H1 (cell line): ENCODE data around the gene LRRC4. TPM values are rescaled to one million over a fixed set of nuclear protein-coding genes. Genes with fewer than 3 reads are reported as not detected.

Source experiments
- JUN ChIP-seq: IDR thresholded peaks from 2 replicates; pipeline ENCODE4 v1.6.1; 2011; ENCODE audit warnings: low read depth, mild to moderate bottlenecking, improper control_type of control experiment, low read length
- JUND ChIP-seq: IDR thresholded peaks from 2 replicates; pipeline ENCODE4 v1.6.1; 2011; ENCODE audit warnings: mild to moderate bottlenecking, improper control_type of control experiment, low read length
- MAX ChIP-seq: IDR thresholded peaks from 2 replicates; pipeline ENCODE4 v1.6.1; 2012; ENCODE audit warnings: inconsistent platforms
- RBBP5 ChIP-seq: IDR thresholded peaks from 2 replicates; pipeline ENCODE4 v1.7.1; 2012; ENCODE audit warnings: low read depth, mild to moderate bottlenecking, inconsistent platforms, low read length, moderate library complexity, borderline replicate concordance
- polyA plus RNA-seq, 7 experiments: library from polyadenylated mRNA; depleted of rRNA in 3 of 7; stranded (reverse) in 5 of 7; unstranded in 2 of 7; fragments of >200 nt in 5 of 7; fragments of 200-250 nt in 2 of 7; gene quantifications; 1 replicate in 5 of 7; 2 replicates in 1 of 7; 4 replicates in 1 of 7; pipeline versions ENCODE4 v1.2.1 to v1.2.3, GENCODE V29; 2011 to 2013; ENCODE audit warnings: missing spikeins in 2 of 7, mixed read lengths in 2 of 7
- total RNA-seq: library from RNA; stranded (reverse); fragmentation: NEBNext Ultra II Directional; extraction: Animal tissue kit (Norgen Biotek cat#: 25700); gene quantifications from 2 replicates; pipeline ENCODE4 v1.2.1, GENCODE V29; 2021
- TF ChIP-seq, protein P1 (sequence below): fragments of 300-600 bp; sonication (generic); IDR thresholded peaks from 2 replicates; pipeline ENCODE4 v1.7.1; 2012; ENCODE audit warnings: low read length, moderate library complexity, mild to moderate bottlenecking, inconsistent platforms; ENCODE audit not compliant: insufficient replicate concordance

The LRRC4 gene
- total and polyA plus RNA-seq, 2 of the 8 experiments (the other 6 are each of a cell fraction or from before 2014, with no cell fraction given): 13.4 to 16.4 TPM

DNA sequence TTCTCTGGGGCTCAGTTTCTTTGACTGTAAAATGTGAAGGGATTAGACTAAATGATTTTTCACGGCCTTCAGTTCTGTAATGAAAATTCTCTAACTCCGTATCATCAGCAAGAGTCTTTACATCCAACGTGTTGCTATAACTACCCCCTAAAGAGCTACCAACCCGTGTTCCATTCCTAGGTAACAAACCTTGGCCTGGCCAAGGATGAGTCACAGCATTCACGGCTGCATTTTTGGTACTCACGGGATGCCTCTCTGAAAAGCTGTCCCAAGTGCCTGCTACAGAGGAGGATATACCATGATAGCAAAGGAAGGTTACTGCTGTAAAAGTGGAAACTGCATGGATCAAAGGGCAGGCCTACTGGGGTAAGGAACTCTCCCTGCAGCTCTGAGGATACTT, 5.9 kb downstream of the LRRC4 start (continued):
- TF ChIP-seq, protein P1, sequence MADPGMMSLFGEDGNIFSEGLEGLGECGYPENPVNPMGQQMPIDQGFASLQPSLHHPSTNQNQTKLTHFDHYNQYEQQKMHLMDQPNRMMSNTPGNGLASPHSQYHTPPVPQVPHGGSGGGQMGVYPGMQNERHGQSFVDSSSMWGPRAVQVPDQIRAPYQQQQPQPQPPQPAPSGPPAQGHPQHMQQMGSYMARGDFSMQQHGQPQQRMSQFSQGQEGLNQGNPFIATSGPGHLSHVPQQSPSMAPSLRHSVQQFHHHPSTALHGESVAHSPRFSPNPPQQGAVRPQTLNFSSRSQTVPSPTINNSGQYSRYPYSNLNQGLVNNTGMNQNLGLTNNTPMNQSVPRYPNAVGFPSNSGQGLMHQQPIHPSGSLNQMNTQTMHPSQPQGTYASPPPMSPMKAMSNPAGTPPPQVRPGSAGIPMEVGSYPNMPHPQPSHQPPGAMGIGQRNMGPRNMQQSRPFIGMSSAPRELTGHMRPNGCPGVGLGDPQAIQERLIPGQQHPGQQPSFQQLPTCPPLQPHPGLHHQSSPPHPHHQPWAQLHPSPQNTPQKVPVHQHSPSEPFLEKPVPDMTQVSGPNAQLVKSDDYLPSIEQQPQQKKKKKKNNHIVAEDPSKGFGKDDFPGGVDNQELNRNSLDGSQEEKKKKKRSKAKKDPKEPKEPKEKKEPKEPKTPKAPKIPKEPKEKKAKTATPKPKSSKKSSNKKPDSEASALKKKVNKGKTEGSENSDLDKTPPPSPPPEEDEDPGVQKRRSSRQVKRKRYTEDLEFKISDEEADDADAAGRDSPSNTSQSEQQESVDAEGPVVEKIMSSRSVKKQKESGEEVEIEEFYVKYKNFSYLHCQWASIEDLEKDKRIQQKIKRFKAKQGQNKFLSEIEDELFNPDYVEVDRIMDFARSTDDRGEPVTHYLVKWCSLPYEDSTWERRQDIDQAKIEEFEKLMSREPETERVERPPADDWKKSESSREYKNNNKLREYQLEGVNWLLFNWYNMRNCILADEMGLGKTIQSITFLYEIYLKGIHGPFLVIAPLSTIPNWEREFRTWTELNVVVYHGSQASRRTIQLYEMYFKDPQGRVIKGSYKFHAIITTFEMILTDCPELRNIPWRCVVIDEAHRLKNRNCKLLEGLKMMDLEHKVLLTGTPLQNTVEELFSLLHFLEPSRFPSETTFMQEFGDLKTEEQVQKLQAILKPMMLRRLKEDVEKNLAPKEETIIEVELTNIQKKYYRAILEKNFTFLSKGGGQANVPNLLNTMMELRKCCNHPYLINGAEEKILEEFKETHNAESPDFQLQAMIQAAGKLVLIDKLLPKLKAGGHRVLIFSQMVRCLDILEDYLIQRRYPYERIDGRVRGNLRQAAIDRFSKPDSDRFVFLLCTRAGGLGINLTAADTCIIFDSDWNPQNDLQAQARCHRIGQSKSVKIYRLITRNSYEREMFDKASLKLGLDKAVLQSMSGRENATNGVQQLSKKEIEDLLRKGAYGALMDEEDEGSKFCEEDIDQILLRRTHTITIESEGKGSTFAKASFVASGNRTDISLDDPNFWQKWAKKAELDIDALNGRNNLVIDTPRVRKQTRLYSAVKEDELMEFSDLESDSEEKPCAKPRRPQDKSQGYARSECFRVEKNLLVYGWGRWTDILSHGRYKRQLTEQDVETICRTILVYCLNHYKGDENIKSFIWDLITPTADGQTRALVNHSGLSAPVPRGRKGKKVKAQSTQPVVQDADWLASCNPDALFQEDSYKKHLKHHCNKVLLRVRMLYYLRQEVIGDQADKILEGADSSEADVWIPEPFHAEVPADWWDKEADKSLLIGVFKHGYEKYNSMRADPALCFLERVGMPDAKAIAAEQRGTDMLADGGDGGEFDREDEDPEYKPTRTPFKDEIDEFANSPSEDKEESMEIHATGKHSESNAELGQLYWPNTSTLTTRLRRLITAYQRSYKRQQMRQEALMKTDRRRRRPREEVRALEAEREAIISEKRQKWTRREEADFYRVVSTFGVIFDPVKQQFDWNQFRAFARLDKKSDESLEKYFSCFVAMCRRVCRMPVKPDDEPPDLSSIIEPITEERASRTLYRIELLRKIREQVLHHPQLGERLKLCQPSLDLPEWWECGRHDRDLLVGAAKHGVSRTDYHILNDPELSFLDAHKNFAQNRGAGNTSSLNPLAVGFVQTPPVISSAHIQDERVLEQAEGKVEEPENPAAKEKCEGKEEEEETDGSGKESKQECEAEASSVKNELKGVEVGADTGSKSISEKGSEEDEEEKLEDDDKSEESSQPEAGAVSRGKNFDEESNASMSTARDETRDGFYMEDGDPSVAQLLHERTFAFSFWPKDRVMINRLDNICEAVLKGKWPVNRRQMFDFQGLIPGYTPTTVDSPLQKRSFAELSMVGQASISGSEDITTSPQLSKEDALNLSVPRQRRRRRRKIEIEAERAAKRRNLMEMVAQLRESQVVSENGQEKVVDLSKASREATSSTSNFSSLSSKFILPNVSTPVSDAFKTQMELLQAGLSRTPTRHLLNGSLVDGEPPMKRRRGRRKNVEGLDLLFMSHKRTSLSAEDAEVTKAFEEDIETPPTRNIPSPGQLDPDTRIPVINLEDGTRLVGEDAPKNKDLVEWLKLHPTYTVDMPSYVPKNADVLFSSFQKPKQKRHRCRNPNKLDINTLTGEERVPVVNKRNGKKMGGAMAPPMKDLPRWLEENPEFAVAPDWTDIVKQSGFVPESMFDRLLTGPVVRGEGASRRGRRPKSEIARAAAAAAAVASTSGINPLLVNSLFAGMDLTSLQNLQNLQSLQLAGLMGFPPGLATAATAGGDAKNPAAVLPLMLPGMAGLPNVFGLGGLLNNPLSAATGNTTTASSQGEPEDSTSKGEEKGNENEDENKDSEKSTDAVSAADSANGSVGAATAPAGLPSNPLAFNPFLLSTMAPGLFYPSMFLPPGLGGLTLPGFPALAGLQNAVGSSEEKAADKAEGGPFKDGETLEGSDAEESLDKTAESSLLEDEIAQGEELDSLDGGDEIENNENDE: no peak
- no peak for TF ChIP-seq RBBP5
- TF ChIP-seq JUN: no peak
- TF ChIP-seq MAX: no peak
- no peak for TF ChIP-seq JUND
